SJSA1 (cell line): Measurements from ENCODE around the gene KNG1. TPM values are rescaled to one million over a fixed set of nuclear protein-coding genes. Genes with fewer than 3 reads are reported as not detected.
"Not testable (repeated sequence)": the region's sequence is repeated elsewhere in the genome, so short reads cannot be mapped to it uniquely, and the experiment has no call there.

Experiments
- DNase-seq, 2 experiments: peaks; one replicate each; pipeline ENCODE4 v3.0.0-alpha.2; 2015 to 2020; ENCODE audit warnings: low spot score in 2 of 2, low read depth in 1 of 2
- H3K27ac ChIP-seq: fragments of 250-450 bp; sonication (Bioruptor Pico); 2 replicates; pipeline ENCODE4 v1.5.1; 2020; ENCODE audit warnings: mild to moderate bottlenecking, moderate library complexity
- H3K27me3 ChIP-seq: fragments of 250-450 bp; sonication (Bioruptor Pico); replicated peaks from 2 replicates; pipeline ENCODE4 v1.5.1; 2020; ENCODE audit warnings: mild to moderate bottlenecking, moderate library complexity
- H3K36me3 ChIP-seq: fragments of 250-450 bp; sonication (Bioruptor Pico); 2 replicates; pipeline ENCODE4 v1.5.1; 2020; ENCODE audit warnings: mild to moderate bottlenecking
- H3K4me1 ChIP-seq: fragments of 250-450 bp; sonication (Bioruptor Pico); replicated peaks from 2 replicates; pipeline ENCODE4 v1.6.1; 2021; ENCODE audit warnings: mild to moderate bottlenecking
- H3K4me3 ChIP-seq: fragments of 250-450 bp; sonication (Bioruptor Pico); 2 replicates; pipeline ENCODE4 v1.5.1; 2020; ENCODE audit warnings: mild to moderate bottlenecking
- H3K9me3 ChIP-seq: fragments of 250-450 bp; sonication (Bioruptor Pico); replicated peaks from 2 replicates; pipeline ENCODE4 v1.5.1; 2020; ENCODE audit warnings: mild to moderate bottlenecking
- total RNA-seq: library from RNA; depleted of rRNA; stranded (reverse); fragments of >200 nt; shearing (Covaris generic); gene quantifications from 2 replicates; pipeline ENCODE4 v1.2.3, GENCODE V29; 2014

The KNG1 gene
- total RNA-seq, 1 experiment from 2014 or later: not detected

DNA sequence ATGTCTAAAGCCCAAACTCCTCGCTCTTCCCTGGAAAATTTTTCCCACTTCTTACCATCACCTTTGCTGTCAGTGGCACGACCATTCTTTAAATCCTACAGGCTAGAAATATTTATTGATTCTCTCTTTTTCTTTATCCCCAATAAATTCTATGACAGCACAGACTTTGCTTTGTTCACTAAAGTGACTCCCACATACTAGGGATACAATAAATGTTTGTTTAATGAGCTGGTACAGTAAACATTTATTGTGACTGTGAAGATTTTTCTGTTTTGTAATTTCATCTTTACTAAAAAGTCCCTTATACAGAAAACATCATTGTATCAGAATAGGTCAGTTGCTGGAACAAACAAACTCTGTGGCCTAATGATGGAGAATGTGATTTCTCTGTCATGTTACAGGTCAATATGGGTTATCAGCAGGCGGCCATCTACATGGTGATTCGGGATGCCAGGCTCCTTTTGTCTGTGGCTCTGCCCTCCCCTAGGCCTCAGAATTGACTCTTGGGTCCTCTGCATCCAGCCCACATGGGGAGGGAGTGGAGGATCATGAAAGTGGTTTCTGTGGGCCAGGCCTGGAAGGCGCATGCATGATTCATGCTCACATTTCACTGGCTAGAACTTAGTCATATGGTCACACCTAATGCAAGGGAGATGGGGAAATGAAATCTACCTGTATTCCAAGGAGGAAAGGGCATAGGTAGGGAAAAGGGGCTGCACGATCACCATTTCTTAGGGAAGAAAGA is 22.7 kb upstream of the KNG1 start:
- Histone ChIP-seq H3K9me3 (no peaks in the 10 kb centered on the region), H3K27me3 (no peaks in the 10 kb centered on the region), H3K27ac (no peak overlapping the region), H3K4me1 (no peaks in the 10 kb centered on the region), H3K36me3 (no peaks in the 10 kb centered on the region), H3K4me3 (no peak overlapping the region)
- DNase-seq: no peak

DNA sequence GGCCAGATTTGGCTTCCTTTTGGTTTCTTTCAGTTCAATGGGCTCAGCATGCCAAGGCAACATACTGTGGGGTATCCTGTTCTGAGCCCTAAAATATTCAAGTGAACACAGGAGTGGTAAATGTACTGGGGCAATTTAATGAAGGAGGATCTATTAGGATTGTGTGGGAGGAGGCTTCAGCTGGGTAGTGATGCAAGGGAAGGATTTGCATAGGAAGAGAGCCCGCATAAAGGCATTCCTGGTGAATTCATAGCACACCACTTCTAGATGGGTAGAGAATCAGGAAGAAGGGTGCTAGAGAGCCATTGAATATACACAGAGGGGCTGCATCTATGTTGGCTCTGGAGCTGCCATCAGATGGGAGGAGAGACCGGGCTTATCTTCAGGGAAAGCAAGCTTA is 20.6 kb upstream of the KNG1 start:
- no peaks in the 10 kb centered on the region for H3K36me3 ChIP-seq
- no peaks in the 10 kb centered on the region for H3K4me1 ChIP-seq
- no peaks in the 10 kb centered on the region for H3K9me3 ChIP-seq
- DNase-seq: no peak
- no peak overlapping the region for H3K27ac ChIP-seq
- no peaks in the 10 kb centered on the region for H3K27me3 ChIP-seq
- H3K4me3 ChIP-seq: no peak overlapping the region

DNA sequence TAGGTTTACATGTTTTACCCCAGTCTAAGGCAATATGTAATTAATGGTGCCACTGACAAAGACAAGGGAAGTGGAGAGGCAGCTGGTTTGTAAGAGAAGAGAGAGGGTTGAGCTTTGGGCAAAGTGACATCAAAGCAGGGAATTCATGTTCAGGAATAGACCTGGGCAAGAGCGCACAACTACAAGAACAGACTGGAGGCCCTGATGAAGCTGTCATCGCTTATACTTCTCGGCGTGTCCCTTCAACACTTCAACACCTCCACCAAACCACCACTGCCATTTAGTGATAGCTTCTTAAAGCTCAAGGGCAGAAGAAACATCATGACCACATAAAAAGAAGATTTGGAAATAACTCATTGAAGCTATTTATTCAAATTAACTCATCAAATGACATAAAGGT is 19.6 kb upstream of the KNG1 start:
- H3K4me1 ChIP-seq: no peaks in the 10 kb centered on the region
- no peak overlapping the region for H3K27ac ChIP-seq
- no peaks in the 10 kb centered on the region for H3K27me3 ChIP-seq
- H3K9me3 ChIP-seq: no peaks in the 10 kb centered on the region
- no peaks in the 10 kb centered on the region for H3K36me3 ChIP-seq
- no peak for DNase-seq
- no peak overlapping the region for H3K4me3 ChIP-seq

DNA sequence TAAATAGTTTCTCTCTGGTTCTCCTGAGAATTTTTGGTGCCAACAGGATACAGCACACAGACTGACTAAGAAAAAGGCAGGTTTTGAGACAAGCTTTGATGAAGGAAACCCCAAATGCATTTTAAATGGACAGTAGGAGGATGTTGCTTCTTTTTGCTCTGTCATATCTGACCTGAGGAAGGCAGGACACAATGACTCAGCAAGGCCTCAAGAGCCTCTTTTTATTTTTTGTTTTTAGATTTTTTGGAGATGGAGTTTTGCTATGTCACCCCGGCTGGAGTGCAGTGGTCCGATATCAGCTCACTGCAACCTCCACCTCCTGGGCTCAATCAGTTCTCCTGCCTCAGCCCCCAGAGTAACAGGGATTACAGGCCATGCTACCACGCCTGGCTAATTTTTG is 16.9 kb upstream of the KNG1 start:
- no peaks in the 10 kb centered on the region for H3K36me3 ChIP-seq
- no peak overlapping the region for H3K27ac ChIP-seq

DNA sequence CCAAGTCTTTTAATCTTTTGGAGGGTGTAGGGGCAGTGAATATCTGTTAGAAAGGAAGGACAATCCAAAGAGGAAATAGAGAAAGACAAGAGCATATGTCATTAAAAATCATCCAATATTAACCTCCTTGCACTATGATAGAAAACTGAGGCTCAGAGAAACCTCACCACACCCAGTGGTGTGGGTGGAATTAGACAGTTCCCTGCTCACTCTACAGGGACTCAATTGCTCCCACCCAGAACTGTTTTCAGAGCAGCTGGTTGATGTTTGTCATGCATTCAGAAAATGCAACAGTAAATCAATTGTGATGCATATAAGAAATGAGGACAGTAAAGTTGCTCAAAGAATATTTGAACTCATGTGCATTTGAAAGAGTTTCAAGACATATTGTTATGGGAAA is 14.7 kb upstream of the KNG1 start:
- not testable (repeated sequence) for H3K36me3 ChIP-seq, H3K27ac ChIP-seq, H3K9me3 ChIP-seq, H3K4me3 ChIP-seq, H3K27me3 ChIP-seq, DNase-seq, H3K4me1 ChIP-seq

More for the DNA sequence above, 16.9 kb upstream of the KNG1 start:
- Histone ChIP-seq H3K4me3 (no peak overlapping the region), H3K4me1 (no peaks in the 10 kb centered on the region), H3K27me3 (no peaks in the 10 kb centered on the region), H3K9me3 (no peaks in the 10 kb centered on the region)
- DNase-seq: no peak

DNA sequence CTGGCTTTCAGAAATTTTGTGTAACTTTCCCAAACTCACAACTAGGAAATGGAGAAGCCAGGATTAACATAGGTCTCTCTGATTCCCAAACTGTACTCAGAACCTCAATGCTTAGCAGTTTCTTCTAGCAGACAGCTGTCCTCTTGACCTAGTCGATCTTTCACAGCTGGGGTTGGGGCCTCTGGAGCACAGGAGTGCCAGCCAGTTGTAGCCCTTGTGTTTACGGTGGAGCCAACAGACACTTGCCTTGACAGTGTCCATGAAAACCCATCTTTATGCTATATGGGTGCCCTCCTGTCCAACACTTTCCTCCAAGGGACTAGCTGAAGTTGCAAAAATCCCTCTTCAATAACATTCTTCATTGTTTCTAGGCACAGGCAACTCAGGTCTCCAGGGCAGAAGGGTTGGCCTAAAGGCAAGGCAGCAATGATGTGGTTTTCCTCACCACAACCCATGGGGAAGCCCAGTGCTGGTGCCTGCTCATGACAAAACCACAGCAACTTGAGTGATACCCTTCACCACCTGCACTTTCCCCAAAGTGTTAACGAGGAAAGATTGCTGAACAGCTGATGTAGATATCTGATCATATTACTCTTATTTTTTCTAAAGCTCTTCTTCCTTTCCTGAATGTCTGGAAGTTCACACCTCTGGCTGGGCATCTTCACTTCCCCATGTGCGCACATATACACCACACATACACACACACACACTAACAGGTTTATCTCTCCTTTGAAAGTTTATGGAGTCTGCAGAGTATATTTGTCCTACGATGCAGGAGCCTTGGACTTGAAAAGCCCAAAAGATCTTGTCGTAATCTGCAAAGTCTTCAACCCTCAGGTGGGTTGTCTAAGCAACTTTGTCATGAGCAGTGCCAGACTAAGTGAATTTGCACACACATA is 11.0 kb upstream of the KNG1 start:
- Histone ChIP-seq H3K27me3 (0 out of 2 replicates have a peak, but pooled peaks cover 3% of the 10 kb centered on the region), H3K4me3 (no peak overlapping the region), H3K27ac (no peak overlapping the region), H3K9me3 (no peaks in the 10 kb centered on the region), H3K36me3 (no peaks in the 10 kb centered on the region), H3K4me1 (no peaks in the 10 kb centered on the region)
- DNase-seq: no peak

DNA sequence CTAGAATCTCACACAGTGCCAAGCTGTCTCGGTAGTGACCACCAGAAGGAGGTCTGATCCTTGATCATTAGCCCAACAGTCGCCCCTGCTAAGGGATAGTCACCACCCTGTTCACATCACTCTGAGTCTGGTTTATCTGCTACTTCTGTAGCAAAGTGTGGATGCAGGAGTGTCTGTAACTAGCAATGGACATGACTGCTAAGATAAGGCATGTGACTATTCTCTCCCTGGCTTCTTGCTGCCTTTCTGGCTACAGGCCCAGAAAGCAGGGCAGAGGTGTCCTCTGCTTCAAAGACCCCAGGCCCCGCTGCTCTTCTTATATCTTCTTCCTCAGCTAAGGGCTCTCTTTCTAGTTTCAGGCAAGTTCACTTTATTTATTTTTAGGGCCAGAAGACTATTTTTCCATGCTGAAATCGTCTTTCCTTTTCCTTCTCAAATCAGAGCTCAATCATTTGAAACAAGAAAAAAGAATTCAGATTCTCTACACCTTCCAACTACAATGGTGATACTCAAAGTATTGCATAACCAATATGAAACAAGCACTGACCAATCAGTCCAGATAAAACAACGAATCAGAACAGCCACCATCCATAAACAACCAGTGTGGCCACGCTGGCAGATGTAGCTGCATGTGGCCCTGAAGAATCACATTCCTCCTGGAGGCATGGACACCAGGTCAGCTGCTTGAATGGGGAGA is 8.0 kb upstream of the KNG1 start:
- H3K27me3 ChIP-seq: 0 out of 2 replicates have a peak, but pooled peaks cover 3% of the 10 kb centered on the region
- no peaks in the 10 kb centered on the region for H3K36me3 ChIP-seq
- no peaks in the 10 kb centered on the region for H3K9me3 ChIP-seq
- no peak overlapping the region for H3K27ac ChIP-seq
- no peak for DNase-seq
- no peaks in the 10 kb centered on the region for H3K4me1 ChIP-seq
- H3K4me3 ChIP-seq: no peak overlapping the region

DNA sequence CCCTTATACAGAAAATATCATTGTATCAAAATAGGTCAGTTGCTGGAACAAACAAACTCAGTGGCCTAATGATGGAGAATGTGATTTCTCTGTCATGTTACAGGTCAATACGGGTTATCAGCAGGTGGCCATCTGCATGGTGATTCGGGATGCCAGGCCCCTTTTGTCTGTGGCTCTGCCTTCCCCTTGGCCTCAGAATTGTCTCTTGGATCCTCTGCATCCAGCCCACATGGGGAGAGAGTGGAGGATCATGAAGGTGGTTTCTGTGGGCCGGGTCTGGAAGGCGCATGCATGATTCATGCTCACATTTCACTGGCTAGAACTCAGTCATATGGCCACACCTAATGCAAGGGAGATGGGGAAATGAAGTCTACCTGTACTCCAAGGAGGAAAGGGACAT is 6.5 kb upstream of the KNG1 start:
- H3K27me3 ChIP-seq, H3K4me1 ChIP-seq, H3K4me3 ChIP-seq, H3K36me3 ChIP-seq, DNase-seq, H3K9me3 ChIP-seq, H3K27ac ChIP-seq: not testable (repeated sequence)

DNA sequence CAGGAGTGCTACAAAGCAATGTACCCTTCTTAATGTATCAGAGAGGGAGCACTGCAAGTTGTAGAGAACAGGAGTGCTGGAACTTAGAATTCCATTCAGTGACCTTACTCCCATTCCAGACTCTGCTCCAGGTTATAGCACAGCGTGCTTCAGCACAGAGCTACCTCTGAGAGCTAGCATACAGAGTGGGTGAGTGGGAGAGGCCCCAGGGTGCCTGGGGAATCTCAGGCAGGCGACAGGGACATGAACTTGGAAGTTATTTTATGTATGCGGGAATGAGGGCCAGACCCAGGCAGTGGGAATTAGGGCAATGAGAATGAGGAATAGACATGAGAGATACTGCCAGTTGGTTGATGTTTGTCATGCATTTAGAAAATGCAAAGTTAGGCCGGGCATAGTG is 3.7 kb upstream of the KNG1 start:
- H3K9me3 ChIP-seq: no peaks in the 10 kb centered on the region
- no peaks in the 10 kb centered on the region for H3K27me3 ChIP-seq
- H3K4me1 ChIP-seq: no peaks in the 10 kb centered on the region
- H3K27ac ChIP-seq: no peak overlapping the region
- H3K36me3 ChIP-seq: no peaks in the 10 kb centered on the region
- no peak for DNase-seq
- no peak overlapping the region for H3K4me3 ChIP-seq

DNA sequence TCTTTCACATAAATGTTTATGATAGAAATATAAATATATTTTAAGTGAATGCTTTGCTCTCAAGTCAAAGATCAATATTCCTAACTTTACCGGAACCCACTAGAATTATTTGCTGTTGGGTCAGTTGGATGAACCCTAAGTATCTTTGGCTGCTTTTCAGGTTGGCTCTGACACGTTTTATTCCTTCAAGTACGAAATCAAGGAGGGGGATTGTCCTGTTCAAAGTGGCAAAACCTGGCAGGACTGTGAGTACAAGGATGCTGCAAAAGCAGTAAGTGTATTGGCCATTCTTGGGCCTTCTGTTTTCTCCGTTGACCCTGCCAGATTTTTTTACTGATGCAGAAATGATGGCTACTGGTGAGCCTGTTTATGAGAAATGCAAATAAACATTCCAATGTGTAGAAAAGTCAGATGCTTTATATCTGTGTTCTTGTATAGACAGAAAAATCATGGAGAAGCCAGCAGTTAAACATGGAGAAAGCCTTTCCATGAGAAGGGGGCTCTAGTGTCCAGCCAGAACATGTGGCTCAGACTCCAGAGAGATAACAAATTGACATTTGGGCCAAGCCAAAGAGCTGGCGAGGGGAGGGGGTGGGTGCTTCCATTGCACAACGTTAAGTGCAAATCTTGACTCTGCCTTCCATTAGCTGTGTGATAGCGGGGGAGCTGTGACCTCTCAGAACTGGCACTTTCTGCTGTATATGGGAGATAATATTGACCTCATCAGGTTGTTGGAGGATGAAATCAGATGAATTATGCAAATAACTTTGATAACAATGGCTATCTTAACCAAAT is 3.0 kb downstream of the KNG1 start:
- H3K27ac ChIP-seq: no peak overlapping the region
- H3K9me3 ChIP-seq: no peaks in the 10 kb centered on the region
- no peaks in the 10 kb centered on the region for H3K27me3 ChIP-seq
- H3K36me3 ChIP-seq: no peaks in the 10 kb centered on the region
- no peaks in the 10 kb centered on the region for H3K4me1 ChIP-seq
- H3K4me3 ChIP-seq: no peak overlapping the region
- no peak for DNase-seq

DNA sequence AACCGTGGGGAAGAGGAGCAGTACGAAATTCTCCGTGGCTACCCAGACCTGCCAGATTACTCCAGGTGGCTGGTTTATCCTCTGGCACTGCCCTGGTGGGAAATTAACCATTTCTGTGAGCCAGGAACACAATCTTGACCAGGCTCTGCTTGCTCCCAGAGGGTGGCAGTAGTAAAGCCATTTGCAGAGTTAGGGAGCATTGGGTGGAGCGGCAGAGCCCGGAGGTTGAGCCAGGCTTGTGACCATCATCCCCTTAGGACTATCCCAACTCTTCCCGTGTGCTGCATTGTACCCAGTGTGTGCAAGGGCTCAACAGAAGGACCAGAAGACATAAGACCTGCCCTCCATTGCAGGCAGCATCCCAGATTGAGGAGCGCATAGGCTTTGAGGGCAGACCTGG is 5.3 kb downstream of the KNG1 start:
- Histone ChIP-seq H3K27me3 (no peaks in the 10 kb centered on the region), H3K4me1 (peaks cover 10% of the 10 kb centered on the region), H3K9me3 (no peaks in the 10 kb centered on the region), H3K27ac (no peak overlapping the region), H3K4me3 (no peak overlapping the region), H3K36me3 (no peaks in the 10 kb centered on the region)
- no peak for DNase-seq

DNA sequence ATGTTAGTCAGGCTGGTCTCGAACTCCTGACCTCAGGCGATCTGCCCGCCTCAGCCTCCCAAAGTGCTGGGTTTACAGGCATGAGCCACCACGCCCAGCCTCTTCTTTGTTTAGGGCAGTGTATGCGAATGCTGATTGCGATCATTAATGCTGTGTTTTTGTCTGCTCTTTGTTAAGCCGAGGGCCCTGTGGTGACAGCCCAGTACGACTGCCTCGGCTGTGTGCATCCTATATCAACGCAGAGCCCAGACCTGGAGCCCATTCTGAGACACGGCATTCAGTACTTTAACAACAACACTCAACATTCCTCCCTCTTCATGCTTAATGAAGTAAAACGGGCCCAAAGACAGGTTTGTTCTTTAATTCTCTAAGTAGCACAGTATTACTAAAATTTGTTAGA is 7.8 kb downstream of the KNG1 start:
- no peaks in the 10 kb centered on the region; the same call in 1 of the 2 replicates for H3K9me3 ChIP-seq
- no peaks in the 10 kb centered on the region for H3K27me3 ChIP-seq
- H3K4me1 ChIP-seq: peaks cover 13% of the 10 kb centered on the region
- no peak for DNase-seq
- H3K4me3 ChIP-seq: no peak overlapping the region
- H3K36me3 ChIP-seq: no peaks in the 10 kb centered on the region
- no peak overlapping the region for H3K27ac ChIP-seq

DNA sequence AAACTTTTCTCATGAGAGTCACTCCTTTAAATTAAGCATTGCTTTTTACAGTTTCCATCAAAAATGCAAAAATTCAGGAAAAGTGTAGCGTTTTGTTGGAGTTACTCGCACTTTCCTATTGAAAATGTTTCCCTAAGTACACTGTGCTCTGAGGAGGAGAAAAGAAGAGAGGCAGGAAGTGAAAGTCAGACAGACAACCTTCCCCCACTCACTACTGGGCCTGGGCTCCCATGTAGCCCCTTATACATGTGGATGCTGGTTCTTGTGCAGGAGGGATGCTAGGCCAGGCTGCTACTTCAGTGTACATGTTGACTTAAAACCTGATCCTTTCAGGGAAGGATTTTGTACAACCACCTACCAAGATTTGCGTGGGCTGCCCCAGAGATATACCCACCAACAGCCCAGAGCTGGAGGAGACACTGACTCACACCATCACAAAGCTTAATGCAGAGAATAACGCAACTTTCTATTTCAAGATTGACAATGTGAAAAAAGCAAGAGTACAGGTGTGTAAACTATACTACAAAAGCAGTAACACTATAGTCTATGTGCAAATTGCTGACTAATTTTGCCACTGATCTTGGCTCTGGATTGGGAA is 15.1 kb downstream of the KNG1 start:
- Histone ChIP-seq H3K4me1 (peaks cover 4% of the 10 kb centered on the region), H3K27ac (no peak overlapping the region)
- DNase-seq: no peak

More for the DNA sequence above, 15.1 kb downstream of the KNG1 start:
- no peaks in the 10 kb centered on the region; the same call in 1 of the 2 replicates for H3K9me3 ChIP-seq
- no peak overlapping the region for H3K4me3 ChIP-seq
- H3K27me3 ChIP-seq: no peaks in the 10 kb centered on the region
- H3K36me3 ChIP-seq: no peaks in the 10 kb centered on the region
